GM23338 (cell line): ENCODE measurements around the gene ADGRV1. TPM values are rescaled to one million over a fixed set of nuclear protein-coding genes. Genes with fewer than 3 reads are reported as not detected.

Source experiments
- ATAC-seq: fragments of 200-7000 bp; cut with Tn5 transposase; 3 replicates; pipeline ENCODE4 v1.9.1; 2020
- DNase-seq: peaks from one replicate; pipeline ENCODE4 v3.0.0-alpha.2; 2015; ENCODE audit warnings: low spot score
- H2AFZ ChIP-seq: fragments of 200-600 bp; sonication (generic); 2 replicates; pipeline ENCODE4 v1.8.0; 2016; ENCODE audit warnings: antibody characterized with exemption, mild to moderate bottlenecking, moderate library complexity
- H3F3A ChIP-seq: fragments of 200-600 bp; sonication (generic); replicated peaks from 2 replicates; pipeline ENCODE4 v1.8.0; 2017; ENCODE audit warnings: antibody characterized with exemption, mixed run types, low read depth
- H3K27ac ChIP-seq: fragments of 200-600 bp; sonication (generic); 2 replicates; pipeline ENCODE4 v1.6.1; 2016; ENCODE audit warnings: low read depth
- H3K27me3 ChIP-seq: fragments of 200-600 bp; sonication (generic); 2 replicates; pipeline ENCODE4 v1.8.0; 2016; ENCODE audit warnings: mild to moderate bottlenecking, mixed run types, moderate library complexity; ENCODE audit not compliant: insufficient read depth
- H3K36me3 ChIP-seq: fragments of 200-600 bp; sonication (generic); 2 replicates; pipeline ENCODE4 v1.8.0; 2016; ENCODE audit warnings: mild to moderate bottlenecking; ENCODE audit not compliant: insufficient read depth
- H3K4me1 ChIP-seq: fragments of 200-600 bp; sonication (generic); 2 replicates; pipeline ENCODE4 v1.8.0; 2016; ENCODE audit warnings: mild to moderate bottlenecking, moderate library complexity; ENCODE audit not compliant: insufficient read depth
- H3K4me2 ChIP-seq: fragments of 200-600 bp; sonication (generic); 2 replicates; pipeline ENCODE4 v1.7.1; 2017; ENCODE audit warnings: mixed run types
- H3K4me3 ChIP-seq: fragments of 200-600 bp; sonication (generic); 2 replicates; pipeline ENCODE4 v1.6.1; 2016; ENCODE audit warnings: mixed run types
- H3K79me2 ChIP-seq: fragments of 200-600 bp; sonication (generic); replicated peaks from 2 replicates; pipeline ENCODE4 v1.8.0; 2017; ENCODE audit warnings: mild to moderate bottlenecking; ENCODE audit not compliant: insufficient read depth
- H3K9me2 ChIP-seq: fragments of 200-600 bp; sonication (generic); 2 replicates; pipeline ENCODE4 v1.8.0; 2017; ENCODE audit not compliant: insufficient read depth
- H4K20me1 ChIP-seq: fragments of 200-600 bp; sonication (generic); replicated peaks from 2 replicates; pipeline ENCODE4 v1.8.0; 2017; ENCODE audit warnings: mild to moderate bottlenecking; ENCODE audit not compliant: insufficient read depth
- H3K27ac Mint-ChIP-seq: 2 replicates; pipeline ENCODE4 v1.8.0; 2020; ENCODE audit warnings: inconsistent platforms, mild to moderate bottlenecking, moderate library complexity, mixed read lengths
- H3K27me3 Mint-ChIP-seq: 3 replicates; pipeline ENCODE4 v1.8.0; 2022; ENCODE audit warnings: low read depth, mild to moderate bottlenecking, moderate library complexity, mixed read lengths, inconsistent platforms; ENCODE audit not compliant: insufficient read depth, poor library complexity
- H3K36me3 Mint-ChIP-seq: 3 replicates; pipeline ENCODE4 v1.8.0; 2021; ENCODE audit warnings: low read depth, mild to moderate bottlenecking, inconsistent platforms, moderate library complexity, mixed read lengths
- H3K4me1 Mint-ChIP-seq: 3 replicates; pipeline ENCODE4 v1.8.0; 2020; ENCODE audit warnings: mild to moderate bottlenecking, inconsistent platforms, mixed read lengths
- H3K4me3 Mint-ChIP-seq: 3 replicates; pipeline ENCODE4 v1.8.0; 2021; ENCODE audit warnings: moderate library complexity, mild to moderate bottlenecking, inconsistent platforms, mixed read lengths
- H3K9me3 Mint-ChIP-seq: 3 replicates; pipeline ENCODE4 v1.8.0; 2020; ENCODE audit warnings: moderate library complexity, mild to moderate bottlenecking, inconsistent platforms, mixed read lengths
- EZH2phosphoT487 ChIP-seq: fragments of 200-600 bp; sonication (generic); IDR thresholded peaks from one replicate; pipeline ENCODE4 v1.8.1; 2018; ENCODE audit warnings: antibody characterized with exemption; ENCODE audit not compliant: unreplicated experiment
- JUNB ChIP-seq: IDR thresholded peaks from one replicate; pipeline ENCODE4 v1.6.1; 2016; ENCODE audit warnings: antibody characterized with exemption; ENCODE audit not compliant: unreplicated experiment
- REST ChIP-seq: IDR thresholded peaks from one replicate; pipeline ENCODE4 v1.6.1; 2018; ENCODE audit warnings: antibody characterized with exemption; ENCODE audit not compliant: unreplicated experiment
- ZNF462 ChIP-seq: fragments of 250-450 bp; sonication (Bioruptor Pico); IDR thresholded peaks from 2 replicates; pipeline ENCODE4 v1.5.0; 2020; ENCODE audit warnings: mild to moderate bottlenecking, moderate library complexity
- polyA plus RNA-seq: library from polyadenylated mRNA; unstranded; fragments of >200 nt; fragmentation: Nextera tagmentation; extraction: Ambion mirVana; gene quantifications from 2 replicates; pipeline ENCODE4 v1.2.1, GENCODE V29; 2016
- total RNA-seq: library from RNA; depleted of rRNA; stranded (reverse); fragments of >200 nt; shearing (Covaris generic); gene quantifications from 2 replicates; pipeline ENCODE4 v1.2.3, GENCODE V29; 2014

The ADGRV1 gene
- total and polyA plus RNA-seq, 2 experiments from 2014 or later, result 46.1 to 149 TPM

GRCh38 chr5:91207248-91207647 is 648.7 kb downstream of the ADGRV1 start (continued):
- no peak for TF ChIP-seq ZNF462 (CRISPR knock-in tag)
- no peak for TF ChIP-seq REST
- TF ChIP-seq JUNB, result no peak

- Mint-ChIP-seq H3K9me3 (no peaks in the 10 kb centered on the region), H3K4me1 (peaks cover 3% of the 10 kb centered on the region; the same call in 2 of the 3 replicates), H3K27ac (no peak overlapping the region), H3K27me3 (no peaks in the 10 kb centered on the region), H3K4me3 (no peak overlapping the region), H3K36me3 (no peaks in the 10 kb centered on the region)
- Histone ChIP-seq H3K27ac (no peak overlapping the region), H4K20me1 (no peaks in the 10 kb centered on the region), H3K36me3 (no peaks in the 10 kb centered on the region), H3K79me2 (no peaks in the 10 kb centered on the region), H3K4me3 (no peak overlapping the region), H3K27me3 (no peaks in the 10 kb centered on the region), H3F3A (no peaks in the 10 kb centered on the region), H3K4me1 (no peaks in the 10 kb centered on the region), H3K4me2 (no peak overlapping the region), H3K9me2 (peaks cover 14% of the 10 kb centered on the region; the same call in 1 of the 2 replicates), H2AFZ (no peak overlapping the region)
- TF ChIP-seq JUNB, result no peak
- no peak for TF ChIP-seq ZNF462 (CRISPR knock-in tag)
- TF ChIP-seq EZH2phosphoT487, result no peak
- no peak for DNase-seq
- ATAC-seq, result no peak
These were observed 653.6 kb downstream of the ADGRV1 start for GRCh38 chr5:91211997-91212713.
